Iris pigment epithelial cell (primary cell): ENCODE data around the gene SH3YL1.

Experiments
- DNase-seq: peaks from one replicate; pipeline ENCODE4 v3.0.0-alpha.2; 2011; ENCODE audit warnings: low read depth

The SH3YL1 gene

GRCh38 chr2:216068-216467 is 47.8 kb downstream of the SH3YL1 start:
- DNase-seq = no peak

GRCh38 chr2:213932-214693 is 49.7 kb downstream of the SH3YL1 start:
- DNase-seq = no peak

DNA sequence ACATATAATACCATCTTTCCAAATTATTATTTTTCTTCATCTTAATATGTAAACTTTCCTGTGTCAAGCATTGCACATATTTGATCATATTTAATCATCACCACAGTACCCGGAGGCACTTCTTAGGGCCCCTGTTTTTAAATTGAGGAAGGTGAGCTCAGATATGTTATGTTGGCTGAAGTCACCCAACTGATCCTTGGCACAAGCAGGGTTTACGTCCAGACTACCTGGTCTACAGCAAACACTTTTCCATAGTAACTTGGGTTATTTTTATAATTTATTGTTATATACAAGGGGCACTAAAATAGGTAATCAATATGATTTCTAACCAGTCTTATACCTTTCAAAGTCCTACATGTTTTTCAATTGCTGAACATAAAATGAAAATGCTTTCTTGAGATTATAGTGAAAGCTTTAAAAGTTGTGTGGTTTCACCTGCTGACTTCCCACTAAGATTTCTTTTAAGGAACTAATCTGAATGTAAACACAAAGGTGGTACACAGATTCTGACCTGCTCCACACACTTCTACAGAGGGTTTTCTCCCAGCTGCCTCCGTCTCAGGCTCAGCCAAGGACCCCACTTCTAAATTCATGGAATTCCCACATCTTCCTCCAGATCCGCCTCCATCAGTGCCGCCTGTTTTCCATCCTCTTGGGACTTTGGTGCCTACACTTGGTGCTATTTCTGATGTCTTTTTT is 52.2 kb downstream of the SH3YL1 start:
- no peak for DNase-seq

DNA sequence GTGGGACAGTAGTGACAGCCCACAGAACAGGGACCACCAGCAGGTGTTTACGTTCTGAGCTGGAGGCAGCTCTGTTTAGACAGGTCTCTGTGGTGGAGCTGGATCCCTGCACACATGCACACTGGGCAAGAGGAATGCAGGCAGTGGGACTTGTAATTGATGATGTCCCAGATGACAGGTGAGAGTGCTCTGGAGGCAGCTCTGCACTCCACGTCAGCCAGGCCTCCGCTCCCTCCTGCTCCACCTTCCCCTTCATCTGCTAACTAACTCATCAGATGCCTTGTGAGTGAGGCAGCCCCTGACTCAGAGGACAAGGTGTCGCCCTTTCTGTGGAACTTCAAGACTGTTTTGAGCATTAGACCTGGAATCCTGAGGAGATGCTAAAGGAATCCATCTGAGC is 53.2 kb downstream of the SH3YL1 start:
- no peak for DNase-seq

GRCh38 chr2:209470-209869 is 54.4 kb downstream of the SH3YL1 start:
- no peak for DNase-seq

DNA sequence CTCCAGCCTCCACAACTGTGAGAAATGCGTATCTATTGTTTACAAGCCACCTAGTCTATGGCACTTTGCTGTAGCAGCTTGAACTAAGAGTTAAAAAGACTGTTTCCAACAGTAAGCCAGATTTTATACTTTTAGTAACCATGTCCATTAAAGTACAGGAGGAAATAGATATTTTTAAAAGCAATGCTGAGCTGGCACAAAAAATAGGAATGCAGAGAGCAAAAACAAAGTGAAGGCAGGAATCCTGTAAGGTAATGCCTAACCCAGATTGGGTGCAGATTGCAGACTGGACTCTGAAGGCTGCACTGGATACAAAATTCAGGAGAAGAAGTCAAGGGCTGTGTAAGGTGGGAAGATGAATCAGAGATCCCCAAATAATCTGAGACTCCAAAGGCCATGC is 55.5 kb downstream of the SH3YL1 start:
- DNase-seq = no peak

DNA sequence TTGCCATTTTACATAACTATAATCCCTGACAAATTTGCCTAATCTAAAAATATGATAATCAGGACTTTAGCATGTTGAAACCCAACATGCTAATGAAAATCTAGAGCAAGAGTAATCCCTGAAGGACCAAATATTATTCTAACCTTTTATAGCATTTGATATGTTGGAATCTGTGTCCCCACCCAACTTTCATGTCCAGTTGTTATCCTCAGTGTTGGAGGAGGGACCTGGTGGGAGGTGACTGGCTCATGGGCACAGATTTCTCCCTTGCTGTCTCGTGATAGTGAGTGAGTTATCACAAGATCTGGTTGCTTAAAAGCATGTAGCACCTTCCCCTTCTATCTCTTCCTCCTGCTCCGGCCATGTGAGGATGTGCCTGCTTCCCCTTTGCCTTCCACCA is 59.8 kb downstream of the SH3YL1 start:
- no peak for DNase-seq

- DNase-seq = no peak
These were observed 60.4 kb downstream of the SH3YL1 start for GRCh38 chr2:203401-203800.

- DNase-seq = no peak
These were observed 60.9 kb downstream of the SH3YL1 start for GRCh38 chr2:202945-203344.

- no peak for DNase-seq
These were observed 62.0 kb downstream of the SH3YL1 start for GRCh38 chr2:201648-202433.

GRCh38 chr2:199041-199966 is 64.5 kb downstream of the SH3YL1 start:
- DNase-seq = no peak

DNA sequence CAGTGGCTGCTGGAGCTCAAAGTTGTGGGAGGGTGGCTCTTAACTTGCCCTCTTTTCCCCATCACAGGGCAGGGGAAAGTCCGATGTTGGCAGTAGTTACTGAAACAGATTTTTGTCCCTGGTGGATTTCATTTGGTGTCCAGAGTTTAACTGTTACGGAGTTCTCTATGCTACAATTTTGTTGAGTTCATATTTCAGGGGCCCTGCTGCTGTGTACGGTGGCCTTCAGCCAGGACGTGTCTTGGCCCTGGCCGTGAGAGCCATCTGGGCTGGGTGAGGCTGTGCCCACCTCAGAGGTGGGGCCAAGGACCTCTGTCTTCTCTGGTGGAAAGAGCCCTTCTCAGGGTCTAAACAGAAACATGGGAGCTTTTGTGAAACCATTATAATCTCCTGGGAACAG is 67.4 kb downstream of the SH3YL1 start:
- no peak for DNase-seq

- DNase-seq = no peak
These were observed 67.9 kb downstream of the SH3YL1 start for GRCh38 chr2:195932-196331.

DNA sequence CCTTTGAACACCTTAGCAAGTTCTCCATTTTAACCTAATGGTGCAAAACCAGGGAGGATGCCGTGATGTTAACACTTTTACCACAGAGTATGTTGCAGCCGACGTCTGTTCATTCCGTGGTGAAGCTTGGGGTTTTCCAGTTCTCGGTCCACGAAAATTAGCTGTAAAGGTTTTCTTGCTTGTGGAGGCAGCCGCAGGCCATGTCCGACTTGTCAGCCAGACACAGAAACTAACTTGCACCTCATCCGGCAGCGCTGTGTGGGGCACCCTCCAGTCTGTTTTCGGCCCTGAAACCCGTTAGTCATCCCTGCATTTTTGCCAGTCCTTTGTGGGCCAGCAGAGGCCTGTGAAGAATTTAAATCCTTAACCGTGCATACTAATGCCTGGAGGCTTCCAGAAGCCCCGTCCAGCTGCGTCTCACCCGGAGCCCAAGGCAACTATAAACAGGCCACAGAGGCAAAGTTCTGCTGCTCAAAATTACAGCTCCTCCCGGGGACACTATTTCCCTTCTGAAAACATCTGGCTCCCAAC is 70.6 kb downstream of the SH3YL1 start:
- DNase-seq = no peak

- no peak for DNase-seq
These were observed 72.3 kb downstream of the SH3YL1 start for GRCh38 chr2:191311-192190.

GRCh38 chr2:187825-188224 is 76.0 kb downstream of the SH3YL1 start:
- DNase-seq = no peak

DNA sequence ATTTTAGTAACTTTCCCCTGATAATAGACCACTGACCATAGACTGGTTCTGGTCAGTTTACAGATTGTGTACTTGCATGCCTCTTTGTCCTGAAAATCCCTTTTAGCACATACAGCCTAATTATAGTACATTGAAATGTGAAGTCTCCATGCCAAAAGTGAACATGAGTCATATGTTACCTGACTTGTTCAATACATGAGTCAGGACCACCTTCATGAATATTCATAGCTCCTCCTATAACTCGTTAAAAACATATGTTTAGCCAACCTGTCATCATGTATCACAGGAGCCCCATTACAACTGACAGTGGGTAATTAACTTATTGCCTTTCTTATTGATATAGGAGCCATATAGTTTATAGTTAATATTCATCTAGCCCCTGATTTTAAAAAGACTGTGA is 78.6 kb downstream of the SH3YL1 start:
- DNase-seq = no peak

DNA sequence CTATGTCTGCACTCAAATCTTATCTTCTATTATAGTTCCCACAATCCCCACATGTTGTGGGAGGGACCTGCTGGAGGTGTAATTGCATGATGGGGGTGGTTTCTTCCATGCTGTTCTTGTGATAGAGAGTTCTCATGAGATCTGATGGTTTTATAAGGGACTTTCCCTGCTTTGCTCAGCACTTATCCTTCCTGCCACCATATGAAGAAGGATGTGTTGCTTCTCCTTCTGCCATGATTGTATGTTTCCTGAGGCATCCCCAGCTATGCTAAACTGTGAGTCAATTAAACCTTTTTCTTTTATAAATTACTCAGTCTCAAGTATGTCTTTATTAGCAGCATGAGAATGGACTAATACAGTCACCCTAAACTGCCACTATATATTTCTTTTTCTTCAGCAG is 79.1 kb downstream of the SH3YL1 start:
- no peak for DNase-seq

DNA sequence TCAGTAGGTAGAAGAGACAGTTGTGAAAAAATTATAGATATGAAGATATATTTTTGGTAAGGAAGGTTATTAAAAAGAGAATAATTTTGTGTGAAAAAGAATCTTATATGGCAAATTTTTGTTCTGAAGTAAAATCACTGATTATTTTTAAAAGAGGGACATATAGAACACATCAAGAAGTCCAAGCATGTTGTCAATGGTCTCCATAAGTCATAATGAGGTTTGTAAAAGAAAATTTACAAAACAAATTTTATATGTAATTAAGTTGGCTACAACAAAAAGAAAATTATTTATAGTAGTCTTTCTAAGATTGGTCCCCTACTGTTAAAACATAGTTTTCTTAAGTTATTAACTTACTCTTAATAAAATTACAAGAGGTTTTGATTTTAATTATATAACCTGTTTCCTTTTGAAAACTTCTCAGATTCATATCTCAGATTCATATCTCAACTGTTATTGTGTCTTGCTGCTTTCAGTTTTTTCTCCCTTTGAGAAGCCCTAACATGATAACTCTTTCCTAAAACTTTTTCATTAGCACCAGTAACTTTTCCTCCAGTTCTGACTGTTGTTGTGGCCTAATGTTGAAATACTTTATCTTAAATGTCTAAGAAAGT is 81.2 kb downstream of the SH3YL1 start:
- no peak for DNase-seq

GRCh38 chr2:180311-180710 is 83.5 kb downstream of the SH3YL1 start:
- no peak for DNase-seq
